ENCODE measurements around the gene ZBTB16.

- no peak for TF ChIP-seq POLR2AphosphoS5 (IDR thresholded peaks at IDR 0.05; ENCODE audit: low read depth)
- TF ChIP-seq, protein P1, sequence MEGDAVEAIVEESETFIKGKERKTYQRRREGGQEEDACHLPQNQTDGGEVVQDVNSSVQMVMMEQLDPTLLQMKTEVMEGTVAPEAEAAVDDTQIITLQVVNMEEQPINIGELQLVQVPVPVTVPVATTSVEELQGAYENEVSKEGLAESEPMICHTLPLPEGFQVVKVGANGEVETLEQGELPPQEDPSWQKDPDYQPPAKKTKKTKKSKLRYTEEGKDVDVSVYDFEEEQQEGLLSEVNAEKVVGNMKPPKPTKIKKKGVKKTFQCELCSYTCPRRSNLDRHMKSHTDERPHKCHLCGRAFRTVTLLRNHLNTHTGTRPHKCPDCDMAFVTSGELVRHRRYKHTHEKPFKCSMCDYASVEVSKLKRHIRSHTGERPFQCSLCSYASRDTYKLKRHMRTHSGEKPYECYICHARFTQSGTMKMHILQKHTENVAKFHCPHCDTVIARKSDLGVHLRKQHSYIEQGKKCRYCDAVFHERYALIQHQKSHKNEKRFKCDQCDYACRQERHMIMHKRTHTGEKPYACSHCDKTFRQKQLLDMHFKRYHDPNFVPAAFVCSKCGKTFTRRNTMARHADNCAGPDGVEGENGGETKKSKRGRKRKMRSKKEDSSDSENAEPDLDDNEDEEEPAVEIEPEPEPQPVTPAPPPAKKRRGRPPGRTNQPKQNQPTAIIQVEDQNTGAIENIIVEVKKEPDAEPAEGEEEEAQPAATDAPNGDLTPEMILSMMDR (IDR thresholded peaks at IDR 0.05; ENCODE audit: insufficient read depth, low read length): no peak
- no peak for TF ChIP-seq SPI1 (IDR thresholded peaks at IDR 0.05; ENCODE audit: borderline replicate concordance, low read depth)
- TF ChIP-seq, protein P2, sequence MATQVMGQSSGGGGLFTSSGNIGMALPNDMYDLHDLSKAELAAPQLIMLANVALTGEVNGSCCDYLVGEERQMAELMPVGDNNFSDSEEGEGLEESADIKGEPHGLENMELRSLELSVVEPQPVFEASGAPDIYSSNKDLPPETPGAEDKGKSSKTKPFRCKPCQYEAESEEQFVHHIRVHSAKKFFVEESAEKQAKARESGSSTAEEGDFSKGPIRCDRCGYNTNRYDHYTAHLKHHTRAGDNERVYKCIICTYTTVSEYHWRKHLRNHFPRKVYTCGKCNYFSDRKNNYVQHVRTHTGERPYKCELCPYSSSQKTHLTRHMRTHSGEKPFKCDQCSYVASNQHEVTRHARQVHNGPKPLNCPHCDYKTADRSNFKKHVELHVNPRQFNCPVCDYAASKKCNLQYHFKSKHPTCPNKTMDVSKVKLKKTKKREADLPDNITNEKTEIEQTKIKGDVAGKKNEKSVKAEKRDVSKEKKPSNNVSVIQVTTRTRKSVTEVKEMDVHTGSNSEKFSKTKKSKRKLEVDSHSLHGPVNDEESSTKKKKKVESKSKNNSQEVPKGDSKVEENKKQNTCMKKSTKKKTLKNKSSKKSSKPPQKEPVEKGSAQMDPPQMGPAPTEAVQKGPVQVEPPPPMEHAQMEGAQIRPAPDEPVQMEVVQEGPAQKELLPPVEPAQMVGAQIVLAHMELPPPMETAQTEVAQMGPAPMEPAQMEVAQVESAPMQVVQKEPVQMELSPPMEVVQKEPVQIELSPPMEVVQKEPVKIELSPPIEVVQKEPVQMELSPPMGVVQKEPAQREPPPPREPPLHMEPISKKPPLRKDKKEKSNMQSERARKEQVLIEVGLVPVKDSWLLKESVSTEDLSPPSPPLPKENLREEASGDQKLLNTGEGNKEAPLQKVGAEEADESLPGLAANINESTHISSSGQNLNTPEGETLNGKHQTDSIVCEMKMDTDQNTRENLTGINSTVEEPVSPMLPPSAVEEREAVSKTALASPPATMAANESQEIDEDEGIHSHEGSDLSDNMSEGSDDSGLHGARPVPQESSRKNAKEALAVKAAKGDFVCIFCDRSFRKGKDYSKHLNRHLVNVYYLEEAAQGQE (IDR thresholded peaks at IDR 0.05; ENCODE audit: insufficient replicate concordance, low read depth): no peak
These were observed 6.1 kb upstream of the ZBTB16 start for GRCh38 chr11:114053406-114053805.

Data from HL-60 (cell line).